ENCODE data around the gene KLF15. TPM values are rescaled to one million over a fixed set of nuclear protein-coding genes. Genes with fewer than 3 reads are reported as not detected.

Gene KLF15
- total RNA-seq, 1 experiment from 2014 or later = 14.7 TPM

DNA sequence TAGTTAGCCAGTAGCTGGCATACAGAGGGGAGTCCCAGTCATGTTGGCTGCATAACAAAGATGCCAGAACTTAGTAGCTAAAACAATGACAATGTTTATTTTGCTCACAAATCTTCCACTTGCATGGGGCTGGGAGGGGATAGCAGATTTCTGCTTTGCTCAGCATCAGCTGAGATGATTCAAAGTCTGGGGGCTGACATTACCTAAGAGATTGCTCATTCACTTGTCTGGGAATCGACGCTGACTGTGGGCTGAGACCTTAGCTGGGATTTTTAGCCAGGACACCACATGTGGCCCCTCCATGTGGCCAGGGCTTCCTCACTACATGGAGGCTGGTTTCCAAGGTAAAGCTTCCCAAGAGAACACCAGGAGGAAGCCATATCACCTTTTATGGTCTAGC is 24.8 kb upstream of the KLF15 start:
- ChIA-PET POLR2A (no interaction called here), CTCF (interaction anchor here (0.9 to 2.4 kb wide), 3 partner anchors 33 to 248 kb away, joined by 3 to 12 read pairs (median 5); no protein-coding TSS in a partner anchor)
- Mint-ChIP-seq H3K27ac (no peak overlapping the region), H3K27me3 (ENCODE audit: low read depth) (peaks cover 2% of the 10 kb centered on the region; the same call in 1 of the 2 replicates), H3K4me3 (no peak overlapping the region), H3K36me3 (no peaks in the 10 kb centered on the region), H3K9me3 (peaks cover 22% of the 10 kb centered on the region), H3K4me1 (peaks cover 25% of the 10 kb centered on the region)
- ATAC-seq (no peak), DNase-seq (ENCODE audit: low spot score) (no peak)
- TF ChIP-seq ZNF263 (CRISPR knock-in tag; IDR thresholded peaks at IDR 0.05; ENCODE audit: low read depth) (no peak), FOXP4 (CRISPR knock-in tag; IDR thresholded peaks at IDR 0.05) (no peak), ZNF671 (CRISPR knock-in tag; IDR thresholded peaks at IDR 0.05) (no peak), IRF2 (CRISPR knock-in tag; IDR thresholded peaks at IDR 0.05; ENCODE audit: borderline replicate concordance, low read depth) (no peak), MYBL2 (CRISPR knock-in tag; IDR thresholded peaks at IDR 0.05) (no peak), ATF1 (CRISPR knock-in tag; IDR thresholded peaks at IDR 0.05) (no peak), ZNF219 (CRISPR knock-in tag; IDR thresholded peaks at IDR 0.05; ENCODE audit: borderline replicate concordance) (no peak)
- TF ChIP-seq, protein P1, sequence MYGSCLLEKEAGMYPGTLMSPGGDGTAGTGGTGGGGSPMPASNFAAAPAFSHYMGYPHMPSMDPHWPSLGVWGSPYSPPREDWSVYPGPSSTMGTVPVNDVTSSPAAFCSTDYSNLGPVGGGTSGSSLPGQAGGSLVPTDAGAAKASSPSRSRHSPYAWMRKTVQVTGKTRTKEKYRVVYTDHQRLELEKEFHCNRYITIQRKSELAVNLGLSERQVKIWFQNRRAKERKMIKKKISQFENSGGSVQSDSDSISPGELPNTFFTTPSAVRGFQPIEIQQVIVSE (CRISPR knock-in tag; IDR thresholded peaks at IDR 0.05; ENCODE audit: borderline replicate concordance) = no peak
- TF ChIP-seq, protein P2, sequence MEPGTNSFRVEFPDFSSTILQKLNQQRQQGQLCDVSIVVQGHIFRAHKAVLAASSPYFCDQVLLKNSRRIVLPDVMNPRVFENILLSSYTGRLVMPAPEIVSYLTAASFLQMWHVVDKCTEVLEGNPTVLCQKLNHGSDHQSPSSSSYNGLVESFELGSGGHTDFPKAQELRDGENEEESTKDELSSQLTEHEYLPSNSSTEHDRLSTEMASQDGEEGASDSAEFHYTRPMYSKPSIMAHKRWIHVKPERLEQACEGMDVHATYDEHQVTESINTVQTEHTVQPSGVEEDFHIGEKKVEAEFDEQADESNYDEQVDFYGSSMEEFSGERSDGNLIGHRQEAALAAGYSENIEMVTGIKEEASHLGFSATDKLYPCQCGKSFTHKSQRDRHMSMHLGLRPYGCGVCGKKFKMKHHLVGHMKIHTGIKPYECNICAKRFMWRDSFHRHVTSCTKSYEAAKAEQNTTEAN (CRISPR knock-in tag; IDR thresholded peaks at IDR 0.05) = no peak
- TF ChIP-seq, protein P3, sequence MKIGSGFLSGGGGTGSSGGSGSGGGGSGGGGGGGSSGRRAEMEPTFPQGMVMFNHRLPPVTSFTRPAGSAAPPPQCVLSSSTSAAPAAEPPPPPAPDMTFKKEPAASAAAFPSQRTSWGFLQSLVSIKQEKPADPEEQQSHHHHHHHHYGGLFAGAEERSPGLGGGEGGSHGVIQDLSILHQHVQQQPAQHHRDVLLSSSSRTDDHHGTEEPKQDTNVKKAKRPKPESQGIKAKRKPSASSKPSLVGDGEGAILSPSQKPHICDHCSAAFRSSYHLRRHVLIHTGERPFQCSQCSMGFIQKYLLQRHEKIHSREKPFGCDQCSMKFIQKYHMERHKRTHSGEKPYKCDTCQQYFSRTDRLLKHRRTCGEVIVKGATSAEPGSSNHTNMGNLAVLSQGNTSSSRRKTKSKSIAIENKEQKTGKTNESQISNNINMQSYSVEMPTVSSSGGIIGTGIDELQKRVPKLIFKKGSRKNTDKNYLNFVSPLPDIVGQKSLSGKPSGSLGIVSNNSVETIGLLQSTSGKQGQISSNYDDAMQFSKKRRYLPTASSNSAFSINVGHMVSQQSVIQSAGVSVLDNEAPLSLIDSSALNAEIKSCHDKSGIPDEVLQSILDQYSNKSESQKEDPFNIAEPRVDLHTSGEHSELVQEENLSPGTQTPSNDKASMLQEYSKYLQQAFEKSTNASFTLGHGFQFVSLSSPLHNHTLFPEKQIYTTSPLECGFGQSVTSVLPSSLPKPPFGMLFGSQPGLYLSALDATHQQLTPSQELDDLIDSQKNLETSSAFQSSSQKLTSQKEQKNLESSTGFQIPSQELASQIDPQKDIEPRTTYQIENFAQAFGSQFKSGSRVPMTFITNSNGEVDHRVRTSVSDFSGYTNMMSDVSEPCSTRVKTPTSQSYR (CRISPR knock-in tag; IDR thresholded peaks at IDR 0.05) = no peak
- TF ChIP-seq, protein P4, sequence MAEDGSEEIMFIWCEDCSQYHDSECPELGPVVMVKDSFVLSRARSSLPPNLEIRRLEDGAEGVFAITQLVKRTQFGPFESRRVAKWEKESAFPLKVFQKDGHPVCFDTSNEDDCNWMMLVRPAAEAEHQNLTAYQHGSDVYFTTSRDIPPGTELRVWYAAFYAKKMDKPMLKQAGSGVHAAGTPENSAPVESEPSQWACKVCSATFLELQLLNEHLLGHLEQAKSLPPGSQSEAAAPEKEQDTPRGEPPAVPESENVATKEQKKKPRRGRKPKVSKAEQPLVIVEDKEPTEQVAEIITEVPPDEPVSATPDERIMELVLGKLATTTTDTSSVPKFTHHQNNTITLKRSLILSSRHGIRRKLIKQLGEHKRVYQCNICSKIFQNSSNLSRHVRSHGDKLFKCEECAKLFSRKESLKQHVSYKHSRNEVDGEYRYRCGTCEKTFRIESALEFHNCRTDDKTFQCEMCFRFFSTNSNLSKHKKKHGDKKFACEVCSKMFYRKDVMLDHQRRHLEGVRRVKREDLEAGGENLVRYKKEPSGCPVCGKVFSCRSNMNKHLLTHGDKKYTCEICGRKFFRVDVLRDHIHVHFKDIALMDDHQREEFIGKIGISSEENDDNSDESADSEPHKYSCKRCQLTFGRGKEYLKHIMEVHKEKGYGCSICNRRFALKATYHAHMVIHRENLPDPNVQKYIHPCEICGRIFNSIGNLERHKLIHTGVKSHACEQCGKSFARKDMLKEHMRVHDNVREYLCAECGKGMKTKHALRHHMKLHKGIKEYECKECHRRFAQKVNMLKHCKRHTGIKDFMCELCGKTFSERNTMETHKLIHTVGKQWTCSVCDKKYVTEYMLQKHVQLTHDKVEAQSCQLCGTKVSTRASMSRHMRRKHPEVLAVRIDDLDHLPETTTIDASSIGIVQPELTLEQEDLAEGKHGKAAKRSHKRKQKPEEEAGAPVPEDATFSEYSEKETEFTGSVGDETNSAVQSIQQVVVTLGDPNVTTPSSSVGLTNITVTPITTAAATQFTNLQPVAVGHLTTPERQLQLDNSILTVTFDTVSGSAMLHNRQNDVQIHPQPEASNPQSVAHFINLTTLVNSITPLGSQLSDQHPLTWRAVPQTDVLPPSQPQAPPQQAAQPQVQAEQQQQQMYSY (CRISPR knock-in tag; IDR thresholded peaks at IDR 0.05) = no peak

- Mint-ChIP-seq H3K9me3 (peaks cover 22% of the 10 kb centered on the region), H3K27ac (no peak overlapping the region), H3K4me1 (peaks cover 25% of the 10 kb centered on the region), H3K4me3 (no peak overlapping the region), H3K36me3 (no peaks in the 10 kb centered on the region), H3K27me3 (ENCODE audit: low read depth) (peaks cover 2% of the 10 kb centered on the region; the same call in 1 of the 2 replicates)
- peak; percentile 11 for DNase-seq (ENCODE audit: low spot score)
- ATAC-seq = 0 out of 2 replicates have a peak, but pooled peaks have one; percentile 22
- CTCF ChIA-PET = interaction anchor here (0.7 to 2.4 kb wide), 3 partner anchors 8 to 182 kb away, joined by 3 to 12 read pairs (median 3); no protein-coding TSS in a partner anchor
- POLR2A ChIA-PET = no interaction called here
- TF ChIP-seq, protein P5, sequence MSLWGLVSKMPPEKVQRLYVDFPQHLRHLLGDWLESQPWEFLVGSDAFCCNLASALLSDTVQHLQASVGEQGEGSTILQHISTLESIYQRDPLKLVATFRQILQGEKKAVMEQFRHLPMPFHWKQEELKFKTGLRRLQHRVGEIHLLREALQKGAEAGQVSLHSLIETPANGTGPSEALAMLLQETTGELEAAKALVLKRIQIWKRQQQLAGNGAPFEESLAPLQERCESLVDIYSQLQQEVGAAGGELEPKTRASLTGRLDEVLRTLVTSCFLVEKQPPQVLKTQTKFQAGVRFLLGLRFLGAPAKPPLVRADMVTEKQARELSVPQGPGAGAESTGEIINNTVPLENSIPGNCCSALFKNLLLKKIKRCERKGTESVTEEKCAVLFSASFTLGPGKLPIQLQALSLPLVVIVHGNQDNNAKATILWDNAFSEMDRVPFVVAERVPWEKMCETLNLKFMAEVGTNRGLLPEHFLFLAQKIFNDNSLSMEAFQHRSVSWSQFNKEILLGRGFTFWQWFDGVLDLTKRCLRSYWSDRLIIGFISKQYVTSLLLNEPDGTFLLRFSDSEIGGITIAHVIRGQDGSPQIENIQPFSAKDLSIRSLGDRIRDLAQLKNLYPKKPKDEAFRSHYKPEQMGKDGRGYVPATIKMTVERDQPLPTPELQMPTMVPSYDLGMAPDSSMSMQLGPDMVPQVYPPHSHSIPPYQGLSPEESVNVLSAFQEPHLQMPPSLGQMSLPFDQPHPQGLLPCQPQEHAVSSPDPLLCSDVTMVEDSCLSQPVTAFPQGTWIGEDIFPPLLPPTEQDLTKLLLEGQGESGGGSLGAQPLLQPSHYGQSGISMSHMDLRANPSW (CRISPR knock-in tag; conservative IDR thresholded peaks at IDR 0.05; ENCODE audit: low read depth) = no peak
- no peak for TF ChIP-seq ESRRA (CRISPR knock-in tag; IDR thresholded peaks at IDR 0.05; ENCODE audit: borderline replicate concordance)
- TF ChIP-seq ATF1 (CRISPR knock-in tag; IDR thresholded peaks at IDR 0.05) = no peak
- no peak for TF ChIP-seq AR (CRISPR knock-in tag; IDR thresholded peaks at IDR 0.05)
- no peak for TF ChIP-seq MXD4 (CRISPR knock-in tag; IDR thresholded peaks at IDR 0.05; ENCODE audit: borderline replicate concordance)
- TF ChIP-seq GABPB1 (CRISPR knock-in tag; IDR thresholded peaks at IDR 0.05) = no peak
Observed at GRCh38 chr3:126380011-126380768, 23.0 kb upstream of the KLF15 start.

All from WTC11 (cell line).